Ectodermal cell (in vitro differentiated cells): ENCODE results near the gene LYPD5. TPM values are rescaled to one million over a fixed set of nuclear protein-coding genes. Genes with fewer than 3 reads are reported as not detected.
"Not testable (repeated sequence)": the region's sequence is repeated elsewhere in the genome, so short reads cannot be mapped to it uniquely, and the experiment has no call there.

Experiments used
- H3K27ac ChIP-seq: 2 replicates; pipeline ENCODE4 v1.7.0; 2013; ENCODE audit warnings: mild to moderate bottlenecking, low read depth, low read length; ENCODE audit not compliant: insufficient read depth, poor library complexity, severe bottlenecking
- H3K27me3 ChIP-seq: 2 replicates; pipeline ENCODE4 v1.7.0; 2013; ENCODE audit warnings: mild to moderate bottlenecking, low read length; ENCODE audit not compliant: insufficient read depth, control insufficient read depth, poor library complexity, severe bottlenecking
- H3K36me3 ChIP-seq: one replicate; pipeline ENCODE4 v1.7.0; 2013; ENCODE audit warnings: low read length; ENCODE audit not compliant: control insufficient read depth, insufficient read depth
- H3K4me1 ChIP-seq: one replicate; pipeline ENCODE4 v1.7.0; 2013; ENCODE audit warnings: low read length; ENCODE audit not compliant: control insufficient read depth, insufficient read depth
- H3K4me3 ChIP-seq: 2 replicates; pipeline ENCODE4 v1.7.0; 2013; ENCODE audit warnings: low read depth, low read length, control low read depth; ENCODE audit not compliant: insufficient read depth
- H3K9me3 ChIP-seq: 2 replicates; pipeline ENCODE4 v1.7.0; 2013; ENCODE audit warnings: mild to moderate bottlenecking, low read length, moderate library complexity; ENCODE audit not compliant: control insufficient read depth
- WGBS, 2 experiments: methylation state at CpG; one replicate each; pipeline ENCODE4 v1.1.7; 2013; ENCODE audit warnings: missing lambda C conversion rate in 2 of 2; 5-methylcytosine and 5-hydroxymethylcytosine counted together
- polyA plus RNA-seq, 4 experiments: library from polyadenylated mRNA; stranded (reverse); fragments of 50-300 nt; gene quantifications; one replicate each; pipeline ENCODE4 v1.2.3, GENCODE V29; 2013

Gene LYPD5
- not detected for polyA plus RNA-seq (2013, experiment 1 of 4)
- polyA plus RNA-seq (2013, experiment 2 of 4): not detected
- polyA plus RNA-seq (2013, experiment 3 of 4): 0.11 TPM
- polyA plus RNA-seq (2013, experiment 4 of 4): not detected

GRCh38 chr19:43802216-43802951 is at the start of gene LYPD5:
Gene LYPD5, minus strand, starts transcription at chr19:43802447. Its CDS starts 67 bp downstream, at chr19:43802380.
- no peaks in the 10 kb centered on the region for H3K4me1 ChIP-seq
- no peak within 1 kb of the TSS for H3K27ac ChIP-seq
- no peaks in the 10 kb centered on the region for H3K9me3 ChIP-seq
- no peaks in the 10 kb centered on the region for H3K36me3 ChIP-seq
- no peak within 1 kb of the TSS for H3K4me3 ChIP-seq
- WGBS, 2 experiments: 77 to 78% methylated on average over 12 of the region's 12 CpGs
- peaks cover 38% of the 10 kb centered on the region for H3K27me3 ChIP-seq

GRCh38 chr19:43848821-43849220 is 46.6 kb upstream of the LYPD5 start:
- Histone ChIP-seq H3K4me3 (no peak overlapping the region), H3K27ac (no peak overlapping the region), H3K27me3 (no peaks in the 10 kb centered on the region), H3K36me3 (peaks cover 26% of the 10 kb centered on the region), H3K4me1 (no peaks in the 10 kb centered on the region), H3K9me3 (peaks cover 6% of the 10 kb centered on the region)

GRCh38 chr19:43847884-43848283 is 45.6 kb upstream of the LYPD5 start:
- Histone ChIP-seq H3K4me1 (no peaks in the 10 kb centered on the region), H3K4me3 (no peak overlapping the region), H3K27ac (no peak overlapping the region), H3K36me3 (peaks cover 31% of the 10 kb centered on the region), H3K9me3 (peaks cover 6% of the 10 kb centered on the region), H3K27me3 (no peaks in the 10 kb centered on the region)
- 89 to 96% methylated on average over 3 to 4 of the region's 4 CpGs for WGBS, 2 experiments

- Histone ChIP-seq H3K36me3 (peaks cover 36% of the 10 kb centered on the region), H3K27ac (no peak overlapping the region), H3K27me3 (no peaks in the 10 kb centered on the region), H3K9me3 (peaks cover 4% of the 10 kb centered on the region), H3K4me3 (no peak overlapping the region), H3K4me1 (no peaks in the 10 kb centered on the region)
- WGBS, 2 experiments: 91% methylated on average over 1 of the region's 1 CpG; no CpG with 5 or more reads in 1 of the 2 experiments
Measured at GRCh38 chr19:43847246-43847645, 45.0 kb upstream of the LYPD5 start.

- H3K9me3 ChIP-seq: peaks cover 5% of the 10 kb centered on the region
- no peaks in the 10 kb centered on the region for H3K4me1 ChIP-seq
- no peaks in the 10 kb centered on the region for H3K27me3 ChIP-seq
- H3K27ac ChIP-seq: no peak overlapping the region
- 73 to 83% methylated on average over 2 of the region's 2 CpGs for WGBS, 2 experiments
- no peak overlapping the region for H3K4me3 ChIP-seq
- H3K36me3 ChIP-seq: peaks cover 59% of the 10 kb centered on the region
Measured at GRCh38 chr19:43842007-43842406, 39.8 kb upstream of the LYPD5 start.

GRCh38 chr19:43839139-43839538 is 36.9 kb upstream of the LYPD5 start:
- peaks cover 66% of the 10 kb centered on the region for H3K36me3 ChIP-seq
- peaks cover 5% of the 10 kb centered on the region for H3K9me3 ChIP-seq
- no peaks in the 10 kb centered on the region for H3K4me1 ChIP-seq
- no peaks in the 10 kb centered on the region for H3K27me3 ChIP-seq
- no peak overlapping the region for H3K4me3 ChIP-seq
- H3K27ac ChIP-seq: no peak overlapping the region

GRCh38 chr19:43826787-43827754 is 24.8 kb upstream of the LYPD5 start, which contains the start of gene ZNF283:
Gene ZNF283, plus strand, starts transcription at chr19:43827321. Its CDS starts 6,184 bp downstream, at chr19:43833505.
- H3K27ac ChIP-seq: no peak within 1 kb of the TSS
- H3K4me1 ChIP-seq: no peaks in the 10 kb centered on the region
- H3K9me3 ChIP-seq: no peaks in the 10 kb centered on the region
- H3K27me3 ChIP-seq: peaks cover 4% of the 10 kb centered on the region
- peak within 1 kb of the TSS; percentile 60 for H3K4me3 ChIP-seq
- WGBS, 2 experiments: 31% methylated on average over 46 of the region's 46 CpGs
- peaks cover 7% of the 10 kb centered on the region for H3K36me3 ChIP-seq

GRCh38 chr19:43824572-43824971 is 22.3 kb upstream of the LYPD5 start:
- not testable (repeated sequence) for H3K27me3 ChIP-seq, H3K27ac ChIP-seq, H3K36me3 ChIP-seq, H3K9me3 ChIP-seq, H3K4me3 ChIP-seq, H3K4me1 ChIP-seq
- WGBS, 2 experiments: 73% methylated on average over 4 of the region's 4 CpGs

- H3K9me3 ChIP-seq, H3K4me1 ChIP-seq, H3K4me3 ChIP-seq, H3K27me3 ChIP-seq, H3K36me3 ChIP-seq, H3K27ac ChIP-seq: not testable (repeated sequence)
- WGBS, 2 experiments: 73 to 83% methylated on average over 3 of the region's 3 CpGs
Measured at GRCh38 chr19:43823856-43824255, 21.6 kb upstream of the LYPD5 start.

- Histone ChIP-seq H3K9me3 (no peaks in the 10 kb centered on the region), H3K27ac (no peak overlapping the region), H3K4me3 (no peak overlapping the region), H3K36me3 (no peaks in the 10 kb centered on the region), H3K4me1 (no peaks in the 10 kb centered on the region), H3K27me3 (no peaks in the 10 kb centered on the region)
- WGBS, 2 experiments: 71 to 78% methylated on average over 5 of the region's 5 CpGs
Measured at GRCh38 chr19:43820884-43821215, 18.6 kb upstream of the LYPD5 start.
